ENCODE data around the gene NGF.

GRCh38 chr1:115265099-115265498 lies 73.0 kb downstream of the NGF start:
- TF ChIP-seq ESRRG (CRISPR knock-in tag; IDR thresholded peaks at IDR 0.05) (no peak), CSDC2 (CRISPR knock-in tag; IDR thresholded peaks at IDR 0.05) (no peak), PATZ1 (CRISPR knock-in tag; IDR thresholded peaks at IDR 0.05; ENCODE audit: borderline replicate concordance) (no peak), ZNF565 (CRISPR knock-in tag; conservative IDR thresholded peaks at IDR 0.05; ENCODE audit: low read depth) (no peak), ISL1 (CRISPR knock-in tag; IDR thresholded peaks at IDR 0.05) (no peak)

Measured in SK-N-SH treated with all-trans-retinoic acid at 6 μM for 48 hours (cell line).